ENCODE results near the gene TIE1. TPM values are rescaled to one million over a fixed set of nuclear protein-coding genes. Genes with fewer than 3 reads are reported as not detected.

TIE1 gene
- total RNA-seq, 2 experiments from 2014 or later, result 0.15 to 0.66 TPM

DNA sequence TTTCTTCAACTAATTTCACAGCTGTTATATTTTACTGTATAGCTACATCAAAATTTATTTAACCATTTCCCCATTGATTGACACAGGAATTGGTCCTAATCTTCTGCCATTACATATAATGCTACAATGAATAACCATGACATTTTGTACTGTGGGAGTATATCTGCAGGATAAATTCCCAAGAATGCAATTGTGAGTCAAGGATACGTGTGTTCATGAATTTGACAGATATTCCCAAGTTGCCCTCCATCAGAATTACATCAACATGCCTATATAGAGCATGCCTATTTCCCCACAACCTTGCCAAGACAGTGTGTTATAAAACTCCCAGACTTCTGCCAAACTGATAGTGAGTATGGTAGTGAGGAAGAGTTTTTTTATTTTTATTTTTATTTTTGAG lies 2.7 kb upstream of the TIE1 start:
- Histone ChIP-seq H3K4me2 (ENCODE audit: low read length) (no peak overlapping the region), H3K36me3 (ENCODE audit: insufficient read depth, low read length) (no peaks in the 10 kb centered on the region), H3K4me1 (ENCODE audit: insufficient read depth, low read length, poor library complexity, severe bottlenecking) (no peaks in the 10 kb centered on the region), H3K79me2 (ENCODE audit: insufficient read depth, low read depth, low read length) (no peaks in the 10 kb centered on the region), H3K9me2 (ENCODE audit: insufficient read depth, low read length) (no peaks in the 10 kb centered on the region), H4K20me1 (ENCODE audit: insufficient read depth, low read length) (no peaks in the 10 kb centered on the region), H3K9me3 (ENCODE audit: low read length) (no peaks in the 10 kb centered on the region), H3K27ac (ENCODE audit: low read depth, low read length, poor library complexity, severe bottlenecking) (no peak overlapping the region), H2AFZ (ENCODE audit: low read length) (no peak overlapping the region), H3K4me3 (ENCODE audit: low read depth, low read length, poor library complexity, severe bottlenecking) (no peak overlapping the region)
- BruUV-seq (replicated peaks), result no TSS peak
- no peak for DNase-seq (ENCODE audit: low spot score)
- ChIA-PET POLR2A (no interaction called here), CTCF (ENCODE audit: unreplicated experiment) (no interaction called here)
- intact Hi-C loops (cut with micrococcal nuclease; ENCODE audit: unreplicated experiment), result no loop called here
- no peak for TF ChIP-seq EZH2phosphoT487 (IDR thresholded peaks at IDR 0.05; ENCODE audit: borderline replicate concordance, low read depth, low read length)
- TF ChIP-seq, protein P1, sequence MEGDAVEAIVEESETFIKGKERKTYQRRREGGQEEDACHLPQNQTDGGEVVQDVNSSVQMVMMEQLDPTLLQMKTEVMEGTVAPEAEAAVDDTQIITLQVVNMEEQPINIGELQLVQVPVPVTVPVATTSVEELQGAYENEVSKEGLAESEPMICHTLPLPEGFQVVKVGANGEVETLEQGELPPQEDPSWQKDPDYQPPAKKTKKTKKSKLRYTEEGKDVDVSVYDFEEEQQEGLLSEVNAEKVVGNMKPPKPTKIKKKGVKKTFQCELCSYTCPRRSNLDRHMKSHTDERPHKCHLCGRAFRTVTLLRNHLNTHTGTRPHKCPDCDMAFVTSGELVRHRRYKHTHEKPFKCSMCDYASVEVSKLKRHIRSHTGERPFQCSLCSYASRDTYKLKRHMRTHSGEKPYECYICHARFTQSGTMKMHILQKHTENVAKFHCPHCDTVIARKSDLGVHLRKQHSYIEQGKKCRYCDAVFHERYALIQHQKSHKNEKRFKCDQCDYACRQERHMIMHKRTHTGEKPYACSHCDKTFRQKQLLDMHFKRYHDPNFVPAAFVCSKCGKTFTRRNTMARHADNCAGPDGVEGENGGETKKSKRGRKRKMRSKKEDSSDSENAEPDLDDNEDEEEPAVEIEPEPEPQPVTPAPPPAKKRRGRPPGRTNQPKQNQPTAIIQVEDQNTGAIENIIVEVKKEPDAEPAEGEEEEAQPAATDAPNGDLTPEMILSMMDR (conservative IDR thresholded peaks at IDR 0.05; ENCODE audit: low read length), result no peak

DNA sequence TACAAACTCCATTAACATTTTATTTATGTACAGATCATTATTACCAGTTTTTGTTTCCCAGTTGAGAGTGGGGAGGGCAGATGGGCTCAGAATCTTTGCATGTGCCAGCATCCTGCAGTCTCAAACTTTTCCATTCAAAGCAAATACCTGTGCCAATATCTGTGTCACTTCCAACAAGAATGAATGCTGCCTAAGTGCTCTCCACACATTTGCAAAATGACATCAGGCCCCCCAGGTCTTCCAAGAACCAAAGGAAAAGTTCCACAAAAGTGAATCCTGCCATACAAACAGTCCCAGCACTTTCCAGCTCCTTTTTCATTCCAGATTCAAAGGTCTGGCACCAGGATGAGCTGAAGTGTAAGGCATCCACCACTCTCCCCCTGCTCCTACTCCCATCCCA lies 1.7 kb upstream of the TIE1 start:
- POLR2A ChIA-PET, result no interaction called here
- Histone ChIP-seq H3K4me2 (ENCODE audit: low read length) (no peak overlapping the region), H3K9me2 (ENCODE audit: insufficient read depth, low read length) (no peaks in the 10 kb centered on the region), H3K4me3 (ENCODE audit: low read depth, low read length, poor library complexity, severe bottlenecking) (no peak overlapping the region), H4K20me1 (ENCODE audit: insufficient read depth, low read length) (no peaks in the 10 kb centered on the region), H3K36me3 (ENCODE audit: insufficient read depth, low read length) (no peaks in the 10 kb centered on the region), H3K27ac (ENCODE audit: low read depth, low read length, poor library complexity, severe bottlenecking) (no peak overlapping the region), H3K9me3 (ENCODE audit: low read length) (no peaks in the 10 kb centered on the region), H3K79me2 (ENCODE audit: insufficient read depth, low read depth, low read length) (no peaks in the 10 kb centered on the region), H3K4me1 (ENCODE audit: insufficient read depth, low read length, poor library complexity, severe bottlenecking) (no peaks in the 10 kb centered on the region), H2AFZ (ENCODE audit: low read length) (no peak overlapping the region)
- intact Hi-C loops (cut with micrococcal nuclease; ENCODE audit: unreplicated experiment), result no loop called here
- no peak for DNase-seq (ENCODE audit: low spot score)
- no TSS peak for BruUV-seq (replicated peaks)
- CTCF ChIA-PET (ENCODE audit: unreplicated experiment), result no interaction called here
- TF ChIP-seq, protein P1 (conservative IDR thresholded peaks at IDR 0.05; ENCODE audit: low read length), result no peak
- TF ChIP-seq EZH2phosphoT487 (IDR thresholded peaks at IDR 0.05; ENCODE audit: borderline replicate concordance, low read depth, low read length), result no peak

DNA sequence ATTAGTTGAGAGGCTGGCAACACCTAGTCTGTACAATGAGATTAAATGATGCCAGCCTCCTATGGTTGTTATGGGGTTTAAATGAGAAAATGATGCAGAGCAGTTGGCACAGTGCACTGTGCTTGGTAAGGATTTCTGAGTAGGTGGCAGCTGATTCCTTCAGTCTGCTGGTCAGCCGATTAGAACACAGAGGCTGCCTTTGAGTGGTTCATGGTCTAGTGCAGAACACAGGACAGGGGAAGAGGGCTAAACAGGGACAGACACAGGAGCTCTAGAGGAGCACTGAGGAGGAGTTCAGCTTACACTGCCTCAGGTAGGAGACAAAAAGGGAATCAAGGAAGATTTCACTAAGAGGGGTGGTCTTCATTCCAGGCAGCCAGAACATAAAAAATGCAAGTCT lies 1.4 kb downstream of the TIE1 start:
- no peaks in the 10 kb centered on the region for H4K20me1 ChIP-seq (ENCODE audit: insufficient read depth, low read length)
- H2AFZ ChIP-seq (ENCODE audit: low read length), result no peak overlapping the region
- H3K36me3 ChIP-seq (ENCODE audit: insufficient read depth, low read length), result no peaks in the 10 kb centered on the region
- no peaks in the 10 kb centered on the region for H3K9me2 ChIP-seq (ENCODE audit: insufficient read depth, low read length)
- TF ChIP-seq, protein P1 (conservative IDR thresholded peaks at IDR 0.05; ENCODE audit: low read length), result no peak
- no peak for TF ChIP-seq EZH2phosphoT487 (IDR thresholded peaks at IDR 0.05; ENCODE audit: borderline replicate concordance, low read depth, low read length)
- CTCF ChIA-PET (ENCODE audit: unreplicated experiment), result no interaction called here
- no peaks in the 10 kb centered on the region for H3K9me3 ChIP-seq (ENCODE audit: low read length)
- H3K4me2 ChIP-seq (ENCODE audit: low read length), result no peak overlapping the region
- H3K27ac ChIP-seq (ENCODE audit: low read depth, low read length, poor library complexity, severe bottlenecking), result no peak overlapping the region
- H3K4me3 ChIP-seq (ENCODE audit: low read depth, low read length, poor library complexity, severe bottlenecking), result no peak overlapping the region
- no peak for DNase-seq (ENCODE audit: low spot score)
- POLR2A ChIA-PET, result no interaction called here
- peaks cover 13% of the 10 kb centered on the region for H3K4me1 ChIP-seq (ENCODE audit: insufficient read depth, low read length, poor library complexity, severe bottlenecking)
- no TSS peak for BruUV-seq (replicated peaks)
- intact Hi-C loops (cut with micrococcal nuclease; ENCODE audit: unreplicated experiment), result no loop called here
- no peaks in the 10 kb centered on the region for H3K79me2 ChIP-seq (ENCODE audit: insufficient read depth, low read depth, low read length)
